GM19043 (cell line): Measurements from ENCODE around the gene TNS1.

Experiments used
- ATAC-seq: cut with Tn5 transposase; IDR thresholded peaks from one replicate; pipeline ENCODE4 v1.9.1; 2021; ENCODE audit warnings: low read depth; ENCODE audit not compliant: unreplicated experiment

Gene TNS1

GRCh38 chr2:217934321-217935131 is 68.3 kb downstream of the TNS1 start:
- ATAC-seq, result no peak

GRCh38 chr2:217933617-217933993 is 69.2 kb downstream of the TNS1 start:
- ATAC-seq, result no peak

DNA sequence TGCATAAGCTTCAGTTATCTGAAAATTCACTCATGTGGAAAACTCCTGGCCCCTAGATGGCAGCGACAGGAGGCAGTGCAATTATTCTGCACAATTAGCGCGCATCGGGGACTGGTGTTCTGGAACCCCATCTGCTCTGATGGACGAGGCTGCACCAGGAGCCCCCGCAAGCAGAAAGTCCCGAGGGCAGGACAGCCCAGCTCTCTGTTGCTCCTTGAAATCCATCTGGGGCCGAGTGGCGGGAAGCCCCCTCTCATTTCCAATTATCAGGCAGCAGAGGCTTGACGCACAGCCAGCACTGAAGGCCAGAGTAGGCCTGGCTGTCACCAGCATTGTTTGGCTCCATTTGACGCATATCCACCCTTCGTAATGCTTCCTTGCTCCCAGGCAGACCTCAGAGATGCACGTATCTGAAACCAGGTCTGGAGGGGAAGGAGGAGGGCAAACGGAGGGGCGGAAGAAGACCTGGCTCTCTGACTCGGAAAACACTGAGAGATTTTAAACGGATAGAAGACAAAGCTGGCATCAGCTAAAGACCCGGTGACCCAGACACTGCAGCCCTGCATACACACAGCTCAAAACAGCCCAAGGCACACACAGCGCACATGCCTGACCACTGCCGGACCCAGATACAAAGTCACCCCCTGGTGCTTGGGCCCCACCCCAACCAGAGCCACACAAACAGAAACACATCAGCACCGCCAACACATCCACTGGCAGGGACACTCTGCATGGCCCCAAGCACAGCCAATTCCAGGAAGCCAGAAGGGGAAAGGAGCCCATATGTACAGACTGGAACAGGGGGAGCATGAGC is 69.8 kb downstream of the TNS1 start:
- no peak for ATAC-seq

- ATAC-seq, result no peak
Observed at GRCh38 chr2:217931846-217932560, 70.8 kb downstream of the TNS1 start.

- ATAC-seq, result no peak
Observed at GRCh38 chr2:217930761-217931563, 71.8 kb downstream of the TNS1 start.

GRCh38 chr2:217929757-217930707 is 72.8 kb downstream of the TNS1 start:
- no peak for ATAC-seq

- ATAC-seq, result no peak
Observed at GRCh38 chr2:217929272-217929671, 73.5 kb downstream of the TNS1 start.

DNA sequence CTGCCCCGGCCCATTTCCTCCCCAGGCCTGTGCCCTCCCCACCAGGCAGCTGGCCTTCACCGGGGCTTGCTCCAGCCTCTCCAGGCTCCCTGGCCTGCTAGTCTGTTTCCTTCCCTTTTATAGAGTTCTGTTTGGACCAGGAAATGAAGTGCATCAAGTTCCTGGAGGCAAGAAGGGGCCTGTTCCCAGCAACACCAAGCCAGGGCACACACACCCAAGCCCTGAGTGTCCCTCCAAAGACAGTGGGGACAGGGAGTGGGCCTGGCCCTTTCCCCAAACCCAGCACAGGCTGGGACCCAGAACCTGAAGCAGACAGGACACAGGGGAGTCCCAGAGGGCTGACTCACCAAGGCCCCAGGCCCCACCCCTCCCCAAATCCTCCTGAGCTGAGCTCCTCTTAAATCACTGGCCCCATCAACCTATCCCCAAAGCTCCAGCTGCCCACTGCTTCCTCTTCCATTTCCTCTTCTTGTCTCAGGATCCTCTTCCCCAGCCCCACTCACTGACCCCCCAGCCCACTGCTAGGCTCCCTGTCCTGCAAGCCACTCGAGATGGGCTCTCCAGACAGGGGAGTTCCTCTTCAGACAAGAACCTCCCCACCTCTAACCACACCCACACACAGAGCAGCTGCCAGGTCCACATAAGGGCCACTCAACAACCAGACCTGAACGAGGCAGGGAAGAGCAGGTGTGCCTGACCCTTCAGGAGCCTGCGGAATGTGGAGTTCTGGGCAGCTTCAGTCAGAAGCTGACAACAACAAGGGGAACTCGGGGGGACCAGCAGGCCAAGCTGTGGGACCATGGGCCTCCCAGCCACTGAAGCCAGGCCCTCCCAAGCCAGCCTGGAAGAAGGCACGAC is 74.2 kb downstream of the TNS1 start:
- no peak for ATAC-seq

GRCh38 chr2:217927601-217928323 is 75.0 kb downstream of the TNS1 start:
- no peak for ATAC-seq

- no peak for ATAC-seq
Observed at GRCh38 chr2:217926801-217927200, 76.0 kb downstream of the TNS1 start.

DNA sequence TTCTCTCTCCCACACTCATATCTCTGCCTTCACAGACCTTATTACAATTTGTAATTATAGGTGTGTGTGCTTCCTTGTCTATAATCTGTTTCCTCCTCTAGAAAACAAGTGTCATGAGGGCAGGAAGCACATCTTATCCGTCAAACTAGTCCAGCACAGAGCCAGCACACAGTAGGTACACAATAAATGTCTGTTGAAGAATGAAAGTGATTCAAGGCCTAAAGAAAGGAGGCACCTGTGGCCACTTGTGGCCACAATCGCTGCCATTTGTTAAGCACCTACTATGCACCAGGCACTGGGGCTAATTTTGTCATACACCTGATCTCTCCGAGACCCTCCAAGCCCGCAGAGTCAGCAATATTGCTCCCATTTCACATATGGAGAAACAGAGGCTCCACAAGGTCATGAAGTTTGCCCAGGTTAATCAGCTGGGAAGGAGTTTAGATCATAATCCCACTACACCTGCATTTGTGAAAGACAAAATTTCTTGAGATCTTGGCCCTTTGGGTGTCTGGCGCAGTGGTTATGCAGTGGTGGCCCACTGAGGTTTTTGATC is 78.4 kb downstream of the TNS1 start:
- no peak for ATAC-seq

DNA sequence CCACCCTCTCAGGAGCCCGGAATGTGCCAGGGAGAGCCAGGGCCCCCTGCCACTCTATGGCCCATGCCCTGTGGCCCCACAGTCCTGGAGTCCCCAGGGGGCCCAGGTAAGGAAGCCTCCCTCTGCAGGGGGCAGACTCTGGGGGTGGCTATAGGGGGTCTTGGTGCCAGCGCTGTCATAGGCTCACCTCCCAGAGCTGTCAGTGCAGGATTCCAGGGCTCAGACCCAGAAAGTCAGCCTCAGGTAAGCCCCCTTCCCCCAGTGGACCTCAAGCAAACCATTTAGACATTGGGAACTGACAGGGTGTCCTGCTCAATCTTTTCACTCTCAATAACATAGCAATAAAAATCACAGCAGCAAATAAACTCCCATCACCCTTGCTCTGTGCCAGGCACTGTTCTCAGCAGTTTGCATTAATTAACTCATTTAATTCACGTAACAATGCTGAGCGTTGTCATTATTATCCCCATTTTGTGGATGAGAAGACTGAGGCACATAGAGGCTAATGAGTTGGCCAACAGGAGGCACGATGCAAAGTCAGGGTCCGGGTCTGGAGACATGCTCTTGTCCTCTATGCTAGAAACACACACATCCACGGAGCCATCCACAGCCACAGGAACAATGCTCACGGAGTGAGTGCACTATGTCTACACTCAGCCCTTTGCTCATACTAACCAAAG is 79.6 kb downstream of the TNS1 start:
- ATAC-seq, result no peak

DNA sequence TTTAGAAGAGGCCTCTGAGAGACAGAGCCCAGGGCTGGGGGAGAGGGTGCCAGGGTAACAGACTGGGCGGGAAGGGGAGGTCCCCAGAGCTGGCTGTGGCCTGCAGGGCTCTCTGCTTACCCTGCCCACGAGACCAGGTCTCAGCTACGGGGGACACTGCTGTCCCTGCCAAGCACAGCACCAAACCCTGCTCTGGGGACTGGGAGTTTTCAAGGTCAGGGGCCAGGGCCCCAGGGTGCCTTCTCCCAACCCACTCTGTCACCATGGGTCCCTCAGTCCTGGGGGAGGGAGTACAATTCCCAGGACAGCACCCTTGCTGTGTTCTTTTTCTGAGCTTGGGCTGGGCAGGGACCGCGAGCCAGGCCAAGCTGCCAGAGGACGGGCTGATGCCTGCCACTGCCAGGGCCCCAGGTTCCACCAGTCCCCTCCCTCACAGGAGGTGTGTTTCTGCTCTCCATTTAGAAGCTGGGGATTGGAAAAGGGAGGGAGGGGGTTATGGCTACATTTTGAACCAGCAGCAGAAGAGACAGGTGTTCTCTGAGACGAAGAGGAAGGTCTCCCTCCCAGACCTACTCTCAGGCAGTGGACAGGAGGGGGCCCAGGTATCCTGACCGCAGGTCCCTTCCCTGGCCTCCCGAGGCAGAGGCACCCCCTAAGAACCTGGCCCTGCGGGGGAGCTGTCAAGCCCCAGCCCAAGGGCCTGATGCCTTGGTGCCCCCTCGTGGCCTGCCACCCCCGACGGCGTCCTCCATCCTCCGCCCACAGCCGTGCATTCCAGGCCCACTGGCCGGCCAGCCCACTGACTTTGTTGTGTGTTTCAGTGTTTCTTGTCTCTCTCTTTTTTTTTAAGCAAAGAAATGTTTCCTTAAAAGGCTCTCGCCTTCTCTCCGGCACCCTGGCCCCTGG is 80.4 kb downstream of the TNS1 start:
- no peak for ATAC-seq

GRCh38 chr2:217920879-217921603 is 81.8 kb downstream of the TNS1 start:
- no peak for ATAC-seq

DNA sequence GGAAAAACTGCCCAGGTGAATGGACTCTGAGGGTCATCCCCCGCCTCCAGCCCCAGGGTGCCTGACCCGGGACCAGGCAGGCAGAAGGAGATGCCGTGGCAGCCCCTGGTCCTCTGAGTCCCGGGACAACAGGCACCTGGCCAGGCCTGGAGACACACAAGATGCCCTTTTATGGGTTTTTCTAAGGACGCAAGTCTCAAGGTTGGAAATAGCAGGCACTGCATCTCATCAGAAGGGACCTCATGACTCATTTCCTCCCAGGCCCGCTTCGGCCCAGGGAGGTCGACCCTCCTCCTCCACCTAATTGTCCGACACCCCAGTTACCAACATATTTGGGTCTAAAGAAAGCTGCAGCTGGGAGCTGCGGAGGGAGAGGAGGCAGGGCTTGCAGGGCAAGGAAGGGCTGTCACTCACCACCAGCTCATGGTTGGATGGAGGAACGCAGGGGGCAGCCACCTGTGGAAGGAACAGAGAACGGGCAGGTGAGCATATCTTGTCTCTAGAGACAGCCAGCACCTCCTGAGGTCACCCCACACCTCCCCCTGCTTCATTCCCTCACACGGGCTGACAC is 82.9 kb downstream of the TNS1 start:
- no peak for ATAC-seq
